ENCODE results near the gene RASSF4.

Gene RASSF4

GRCh38 chr10:44968091-44968490, 8.5 kb downstream of the RASSF4 start:
- Histone ChIP-seq H3K36me3 (ENCODE audit: control insufficient read depth in 2 of 2, insufficient read depth in 1 of 2, low read length in 2 of 2) (peaks cover 0 to 17% of the 10 kb centered on the region in 2 experiments; a peak in 1 of 3 replicates), H3K4me3 (ENCODE audit: low read depth, low read length) (no peak overlapping the region), H3K4me1 (ENCODE audit: control insufficient read depth, insufficient read depth, low read length) (peaks cover 8% of the 10 kb centered on the region; the same call in 1 of the 2 replicates), H3K27ac (ENCODE audit: extremely low read depth, low read depth, low read length) (no peak overlapping the region), H3K9me3 (ENCODE audit: control insufficient read depth, insufficient read depth, low read depth, low read length) (no peaks in the 10 kb centered on the region)
- POLR2A ChIA-PET, result interaction anchor here (0.6 to 1.2 kb wide), 2 partner anchors 10 to 100 kb away, joined by 3 read pairs; partner anchors contain the start of gene DEPP1
- CTCF ChIA-PET, result interaction anchor here (0.9 kb wide), 1 partner anchor 12 kb away, joined by 6 read pairs; no protein-coding TSS in a partner anchor
- no peak for TF ChIP-seq ZNF350 (tag by site-specific recombination; IDR thresholded peaks at IDR 0.05)
- no peak for TF ChIP-seq KLF16 (tag by site-specific recombination; IDR thresholded peaks at IDR 0.05)
- TF ChIP-seq, protein P1, sequence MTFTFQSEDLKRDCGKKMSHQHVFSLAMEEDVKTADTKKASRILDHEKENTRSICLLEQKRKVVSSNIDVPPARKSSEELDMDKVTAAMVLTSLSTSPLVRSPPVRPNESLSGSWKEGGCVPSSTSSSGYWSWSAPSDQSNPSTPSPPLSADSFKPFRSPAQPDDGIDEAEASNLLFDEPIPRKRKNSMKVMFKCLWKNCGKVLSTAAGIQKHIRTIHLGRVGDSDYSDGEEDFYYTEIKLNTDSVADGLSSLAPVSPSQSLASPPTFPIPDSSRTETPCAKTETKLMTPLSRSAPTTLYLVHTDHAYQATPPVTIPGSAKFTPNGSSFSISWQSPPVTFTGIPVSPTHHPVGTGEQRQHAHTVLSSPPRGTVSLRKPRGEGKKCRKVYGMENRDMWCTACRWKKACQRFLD (tag by site-specific recombination; IDR thresholded peaks at IDR 0.05), result no peak
- TF ChIP-seq ZSCAN30 (tag by site-specific recombination; IDR thresholded peaks at IDR 0.05), result no peak
- no peak for TF ChIP-seq ZFP37 (tag by site-specific recombination; IDR thresholded peaks at IDR 0.05)
- no peak for TF ChIP-seq ZNF223 (tag by site-specific recombination; IDR thresholded peaks at IDR 0.05)
- TF ChIP-seq ZNF335 (tag by site-specific recombination; conservative IDR thresholded peaks at IDR 0.05), result no peak
- TF ChIP-seq KLF8 (tag by site-specific recombination; IDR thresholded peaks at IDR 0.05), result no peak
- TF ChIP-seq FEZF1 (tag by site-specific recombination; IDR thresholded peaks at IDR 0.05), result no peak
- TF ChIP-seq ZIC2 (tag by site-specific recombination; IDR thresholded peaks at IDR 0.05), result no peak
- TF ChIP-seq, protein P2, sequence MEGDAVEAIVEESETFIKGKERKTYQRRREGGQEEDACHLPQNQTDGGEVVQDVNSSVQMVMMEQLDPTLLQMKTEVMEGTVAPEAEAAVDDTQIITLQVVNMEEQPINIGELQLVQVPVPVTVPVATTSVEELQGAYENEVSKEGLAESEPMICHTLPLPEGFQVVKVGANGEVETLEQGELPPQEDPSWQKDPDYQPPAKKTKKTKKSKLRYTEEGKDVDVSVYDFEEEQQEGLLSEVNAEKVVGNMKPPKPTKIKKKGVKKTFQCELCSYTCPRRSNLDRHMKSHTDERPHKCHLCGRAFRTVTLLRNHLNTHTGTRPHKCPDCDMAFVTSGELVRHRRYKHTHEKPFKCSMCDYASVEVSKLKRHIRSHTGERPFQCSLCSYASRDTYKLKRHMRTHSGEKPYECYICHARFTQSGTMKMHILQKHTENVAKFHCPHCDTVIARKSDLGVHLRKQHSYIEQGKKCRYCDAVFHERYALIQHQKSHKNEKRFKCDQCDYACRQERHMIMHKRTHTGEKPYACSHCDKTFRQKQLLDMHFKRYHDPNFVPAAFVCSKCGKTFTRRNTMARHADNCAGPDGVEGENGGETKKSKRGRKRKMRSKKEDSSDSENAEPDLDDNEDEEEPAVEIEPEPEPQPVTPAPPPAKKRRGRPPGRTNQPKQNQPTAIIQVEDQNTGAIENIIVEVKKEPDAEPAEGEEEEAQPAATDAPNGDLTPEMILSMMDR (tag by site-specific recombination; IDR thresholded peaks at IDR 0.05), result no peak
- TF ChIP-seq ZNF777 (tag by site-specific recombination; IDR thresholded peaks at IDR 0.05; ENCODE audit: borderline replicate concordance), result no peak
- TF ChIP-seq, protein P3, sequence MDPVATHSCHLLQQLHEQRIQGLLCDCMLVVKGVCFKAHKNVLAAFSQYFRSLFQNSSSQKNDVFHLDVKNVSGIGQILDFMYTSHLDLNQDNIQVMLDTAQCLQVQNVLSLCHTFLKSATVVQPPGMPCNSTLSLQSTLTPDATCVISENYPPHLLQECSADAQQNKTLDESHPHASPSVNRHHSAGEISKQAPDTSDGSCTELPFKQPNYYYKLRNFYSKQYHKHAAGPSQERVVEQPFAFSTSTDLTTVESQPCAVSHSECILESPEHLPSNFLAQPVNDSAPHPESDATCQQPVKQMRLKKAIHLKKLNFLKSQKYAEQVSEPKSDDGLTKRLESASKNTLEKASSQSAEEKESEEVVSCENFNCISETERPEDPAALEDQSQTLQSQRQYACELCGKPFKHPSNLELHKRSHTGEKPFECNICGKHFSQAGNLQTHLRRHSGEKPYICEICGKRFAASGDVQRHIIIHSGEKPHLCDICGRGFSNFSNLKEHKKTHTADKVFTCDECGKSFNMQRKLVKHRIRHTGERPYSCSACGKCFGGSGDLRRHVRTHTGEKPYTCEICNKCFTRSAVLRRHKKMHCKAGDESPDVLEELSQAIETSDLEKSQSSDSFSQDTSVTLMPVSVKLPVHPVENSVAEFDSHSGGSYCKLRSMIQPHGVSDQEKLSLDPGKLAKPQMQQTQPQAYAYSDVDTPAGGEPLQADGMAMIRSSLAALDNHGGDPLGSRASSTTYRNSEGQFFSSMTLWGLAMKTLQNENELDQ (tag by site-specific recombination; IDR thresholded peaks at IDR 0.05; ENCODE audit: low read depth), result no peak
- TF ChIP-seq ZNF114 (tag by site-specific recombination; IDR thresholded peaks at IDR 0.05), result no peak
- no peak for TF ChIP-seq ZNF184 (tag by site-specific recombination; IDR thresholded peaks at IDR 0.05)
- TF ChIP-seq TCF7L2 (IDR thresholded peaks at IDR 0.05; ENCODE audit: borderline replicate concordance, low read depth, low read length), result no peak
- TF ChIP-seq ZNF768 (tag by site-specific recombination; IDR thresholded peaks at IDR 0.05), result no peak
- TF ChIP-seq ZNF324 (tag by site-specific recombination; IDR thresholded peaks at IDR 0.05), result no peak
- TF ChIP-seq INSM2 (tag by site-specific recombination; IDR thresholded peaks at IDR 0.05), result no peak
